SK-N-SH treated with all-trans-retinoic acid at 6 μM for 48 hours (cell line): ENCODE data around the gene ST6GALNAC2.

ENCODE experiments used
- PATZ1 ChIP-seq: fragments of 250-450 bp; sonication (Bioruptor Pico); IDR thresholded peaks from 2 replicates; pipeline ENCODE4 v1.8.0; 2020; ENCODE audit warnings: mild to moderate bottlenecking, moderate library complexity, borderline replicate concordance
- TSHZ2 ChIP-seq: fragments of 250-450 bp; sonication (Bioruptor Pico); IDR thresholded peaks from 2 replicates; pipeline ENCODE4 v1.5.0; 2020; ENCODE audit warnings: mild to moderate bottlenecking, moderate library complexity
- ZFP30 ChIP-seq: fragments of 450-650 bp; formaldehyde crosslinking; IDR thresholded peaks from 2 replicates; pipeline ENCODE4 v1.5.0; 2022; ENCODE audit warnings: mild to moderate bottlenecking, moderate library complexity

GRCh38 chr17:76535788-76536510 is 49.7 kb downstream of the ST6GALNAC2 start:
- TF ChIP-seq PATZ1 (no peak), TSHZ2 (CRISPR knock-in tag) (no peak), ZFP30 (CRISPR knock-in tag) (no peak)
